Ishikawa (cell line): ENCODE measurements around the gene CALCOCO1.

Experiments used
- CEBPB ChIP-seq: IDR thresholded peaks from 2 replicates; pipeline ENCODE4 v1.6.1; 2012
- CREB1 ChIP-seq: IDR thresholded peaks from 2 replicates; pipeline ENCODE4 v1.6.1; 2012; ENCODE audit warnings: low read depth
- EGR1 ChIP-seq: IDR thresholded peaks from 2 replicates; pipeline ENCODE4 v1.6.1; 2012
- EP300 ChIP-seq: IDR thresholded peaks from 2 replicates; pipeline ENCODE4 v1.6.1; 2012; ENCODE audit warnings: borderline replicate concordance
- FOXM1 ChIP-seq: IDR thresholded peaks from 2 replicates; pipeline ENCODE4 v1.6.1; 2012; ENCODE audit warnings: low read depth, borderline replicate concordance
- NFIC ChIP-seq: IDR thresholded peaks from 2 replicates; pipeline ENCODE4 v1.6.1; 2012
- RAD21 ChIP-seq: IDR thresholded peaks from 2 replicates; pipeline ENCODE4 v1.6.1; 2012; ENCODE audit warnings: low read depth
- REST ChIP-seq: IDR thresholded peaks from 2 replicates; pipeline ENCODE4 v1.6.1; 2012; ENCODE audit warnings: low read depth, mild to moderate bottlenecking
- TAF1 ChIP-seq: IDR thresholded peaks from 2 replicates; pipeline ENCODE4 v1.6.1; 2012; ENCODE audit warnings: low read depth, mild to moderate bottlenecking
- TCF12 ChIP-seq: IDR thresholded peaks from 2 replicates; pipeline ENCODE4 v1.6.1; 2012; ENCODE audit warnings: low read depth
- TEAD4 ChIP-seq: IDR thresholded peaks from 2 replicates; pipeline ENCODE4 v1.6.1; 2012
- YY1 ChIP-seq: IDR thresholded peaks from 2 replicates; pipeline ENCODE4 v1.6.1; 2012; ENCODE audit warnings: low read depth
- ZBTB7A ChIP-seq: IDR thresholded peaks from 2 replicates; pipeline ENCODE4 v1.6.1; 2012; ENCODE audit warnings: low read depth
- TF ChIP-seq, protein P1 (sequence below): IDR thresholded peaks from 2 replicates; pipeline ENCODE4 v1.6.1; 2012
- TF ChIP-seq, protein P2 (sequence below): IDR thresholded peaks from 2 replicates; pipeline ENCODE4 v1.6.1; 2012

Gene CALCOCO1

DNA sequence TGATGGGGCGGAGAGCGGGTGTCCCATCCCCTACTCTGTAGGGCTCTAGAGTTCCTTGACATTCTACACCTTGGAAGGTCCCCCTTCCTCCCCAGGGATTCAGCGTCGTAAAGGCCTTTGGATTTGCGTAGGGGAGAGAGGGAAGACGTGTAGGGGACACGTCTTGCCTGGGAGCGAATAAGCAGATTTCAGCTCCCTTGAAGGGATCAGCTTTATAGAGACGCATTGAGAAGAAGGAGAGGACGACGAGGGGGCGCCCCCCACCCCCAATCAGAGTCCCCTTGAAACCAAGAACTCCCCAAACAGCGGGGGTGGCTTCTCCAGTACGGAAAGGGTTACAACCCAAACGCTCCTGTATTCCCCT, 324 bp downstream of the CALCOCO1 start:
- no peak for TF ChIP-seq CREB1
- no peak for TF ChIP-seq REST
- TF ChIP-seq ZBTB7A, result no peak; the same call in 1 of the 2 replicates
- TF ChIP-seq, protein P1, sequence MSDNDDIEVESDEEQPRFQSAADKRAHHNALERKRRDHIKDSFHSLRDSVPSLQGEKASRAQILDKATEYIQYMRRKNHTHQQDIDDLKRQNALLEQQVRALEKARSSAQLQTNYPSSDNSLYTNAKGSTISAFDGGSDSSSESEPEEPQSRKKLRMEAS, result no peak
- no peak for TF ChIP-seq TAF1
- no peak for TF ChIP-seq YY1
- TF ChIP-seq TCF12, result no peak
- no peak for TF ChIP-seq RAD21
- TF ChIP-seq TEAD4, result no peak
- no peak for TF ChIP-seq NFIC
- TF ChIP-seq, protein P2, sequence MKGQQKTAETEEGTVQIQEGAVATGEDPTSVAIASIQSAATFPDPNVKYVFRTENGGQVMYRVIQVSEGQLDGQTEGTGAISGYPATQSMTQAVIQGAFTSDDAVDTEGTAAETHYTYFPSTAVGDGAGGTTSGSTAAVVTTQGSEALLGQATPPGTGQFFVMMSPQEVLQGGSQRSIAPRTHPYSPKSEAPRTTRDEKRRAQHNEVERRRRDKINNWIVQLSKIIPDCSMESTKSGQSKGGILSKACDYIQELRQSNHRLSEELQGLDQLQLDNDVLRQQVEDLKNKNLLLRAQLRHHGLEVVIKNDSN, result no peak
- no peak for TF ChIP-seq FOXM1
- no peak for TF ChIP-seq EGR1
- TF ChIP-seq EP300, result no peak
- no peak for TF ChIP-seq CEBPB

GRCh38 chr12:53726341-53726740, 911 bp downstream of the CALCOCO1 start:
- TF ChIP-seq EGR1 (no peak), FOXM1 (no peak), NFIC (no peak), TAF1 (no peak)

GRCh38 chr12:53725824-53726223, 1.4 kb downstream of the CALCOCO1 start:
- TF ChIP-seq CEBPB, result no peak
- TF ChIP-seq, protein P1, result no peak
- no peak for TF ChIP-seq EGR1

GRCh38 chr12:53722450-53723041, 4.7 kb downstream of the CALCOCO1 start:
- TF ChIP-seq CEBPB (no peak), TEAD4 (no peak), YY1 (no peak), CREB1 (no peak), FOXM1 (no peak), NFIC (no peak), EP300 (no peak), RAD21 (no peak), REST (no peak), ZBTB7A (no peak), TCF12 (no peak), EGR1 (no peak)
- TF ChIP-seq, protein P1, result no peak
- TF ChIP-seq, protein P2, result no peak

DNA sequence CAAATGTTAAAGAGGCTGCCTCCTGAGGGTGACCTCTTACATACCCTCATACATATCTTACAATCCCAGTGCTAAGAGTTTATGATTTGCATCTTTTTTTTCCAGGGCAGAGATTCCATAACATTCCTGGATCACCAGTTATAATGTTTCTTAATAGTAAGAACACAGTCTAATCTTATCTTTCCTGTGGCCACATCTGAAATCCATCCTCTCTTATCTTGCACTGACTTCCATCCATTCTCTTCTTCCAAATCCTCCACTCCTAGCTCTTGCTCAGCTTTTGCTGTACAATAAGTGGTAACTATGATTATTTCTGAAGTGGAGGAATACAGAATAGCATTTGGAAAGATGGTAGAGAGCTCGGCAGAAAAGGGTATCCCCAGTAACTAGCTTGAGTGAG, 6.3 kb downstream of the CALCOCO1 start:
- no peak for TF ChIP-seq NFIC
- no peak for TF ChIP-seq EGR1
- no peak for TF ChIP-seq TAF1
- TF ChIP-seq, protein P2, result no peak
- no peak for TF ChIP-seq CREB1
- TF ChIP-seq EP300, result no peak
- TF ChIP-seq CEBPB, result no peak
- TF ChIP-seq YY1, result no peak
- no peak for TF ChIP-seq REST
- TF ChIP-seq, protein P1, result no peak
- no peak for TF ChIP-seq TEAD4
- no peak for TF ChIP-seq TCF12
- no peak for TF ChIP-seq FOXM1
- no peak for TF ChIP-seq RAD21
- TF ChIP-seq ZBTB7A, result no peak
